DOHH2 (cell line): ENCODE data around the gene TRIM6.

Source experiments
- H3F3A ChIP-seq: fragments of 200-600 bp; sonication (generic), shearing (Covaris generic); 2 replicates; pipeline ENCODE4 v1.6.0; 2016; ENCODE audit warnings: antibody characterized with exemption, mild to moderate bottlenecking; ENCODE audit not compliant: control insufficient read depth, insufficient read depth
- H3K27ac ChIP-seq: fragments of 200-600 bp; sonication (generic); 2 replicates; pipeline ENCODE4 v1.5.1; 2014; ENCODE audit warnings: low read depth, mild to moderate bottlenecking, low read length, moderate library complexity
- H3K27me3 ChIP-seq: fragments of 200-600 bp; sonication (generic); 2 replicates; pipeline ENCODE4 v1.6.1; 2014; ENCODE audit warnings: mild to moderate bottlenecking, low read length, mixed read lengths; ENCODE audit not compliant: control insufficient read depth
- H3K36me3 ChIP-seq: fragments of 200-600 bp; sonication (generic); 2 replicates; pipeline ENCODE4 v1.6.1; 2014; ENCODE audit warnings: mild to moderate bottlenecking, low read length, moderate library complexity, mixed read lengths; ENCODE audit not compliant: control insufficient read depth
- H3K4me1 ChIP-seq: fragments of 200-600 bp; sonication (generic); 2 replicates; pipeline ENCODE4 v1.6.1; 2014; ENCODE audit warnings: mild to moderate bottlenecking, low read length, mixed read lengths; ENCODE audit not compliant: control insufficient read depth
- H3K4me2 ChIP-seq: fragments of 200-600 bp; sonication (generic); 2 replicates; pipeline ENCODE4 v1.6.0; 2014; ENCODE audit warnings: mild to moderate bottlenecking, low read length, moderate library complexity
- H3K4me3 ChIP-seq: fragments of 200-600 bp; sonication (generic); 2 replicates; pipeline ENCODE4 v1.5.1; 2014; ENCODE audit warnings: mild to moderate bottlenecking, low read length, mixed read lengths
- H3K79me2 ChIP-seq: fragments of 200-600 bp; sonication (generic); 2 replicates; pipeline ENCODE4 v1.6.1; 2014; ENCODE audit warnings: mild to moderate bottlenecking, low read length, mixed read lengths; ENCODE audit not compliant: control insufficient read depth
- H3K9me2 ChIP-seq: fragments of 200-600 bp; sonication (generic); replicated peaks from 2 replicates; pipeline ENCODE4 v1.6.1; 2014; ENCODE audit warnings: mild to moderate bottlenecking, low read length, mixed read lengths; ENCODE audit not compliant: control insufficient read depth
- H3K9me3 ChIP-seq: fragments of 200-600 bp; sonication (generic); 2 replicates; pipeline ENCODE4 v1.6.1; 2014; ENCODE audit warnings: antibody characterized with exemption, low read length, mixed read lengths; ENCODE audit not compliant: control insufficient read depth, insufficient read depth
- H4K20me1 ChIP-seq: fragments of 200-600 bp; sonication (generic); 2 replicates; pipeline ENCODE4 v1.6.0; 2014; ENCODE audit warnings: low read depth, mild to moderate bottlenecking, antibody characterized with exemption, low read length, moderate library complexity; ENCODE audit not compliant: control insufficient read depth, insufficient read depth
- CTCF ChIP-seq: fragments of 200-600 bp; sonication (generic); IDR thresholded peaks from one replicate; pipeline ENCODE4 v1.5.1; 2014; ENCODE audit warnings: antibody characterized with exemption, mild to moderate bottlenecking, low read depth, low read length; ENCODE audit not compliant: poor library complexity, severe bottlenecking
- EZH2phosphoT487 ChIP-seq: fragments of 200-600 bp; sonication (generic); IDR thresholded peaks from 2 replicates; pipeline ENCODE4 v1.6.1; 2017; ENCODE audit warnings: borderline replicate concordance, mild to moderate bottlenecking, antibody characterized with exemption, low read length, moderate library complexity, mixed read lengths

The TRIM6 gene

GRCh38 chr11:5596607-5597201 is at the start of gene TRIM6:
TRIM6 (plus strand) TSS chr11:5596637; CDS start chr11:5596898, 261 bp downstream.
- peak within 1 kb of the TSS; percentile 62 for H3K4me2 ChIP-seq
- H3K79me2 ChIP-seq, result no peaks in the 10 kb centered on the region
- H3K9me2 ChIP-seq, result no peaks in the 10 kb centered on the region
- H3K4me1 ChIP-seq, result 0 out of 2 replicates have a peak, but pooled peaks cover 2% of the 10 kb centered on the region
- H3K27me3 ChIP-seq, result no peaks in the 10 kb centered on the region
- H3F3A ChIP-seq, result no peaks in the 10 kb centered on the region
- no peaks in the 10 kb centered on the region for H3K9me3 ChIP-seq
- TF ChIP-seq CTCF (no peak), EZH2phosphoT487 (no peak)
- peak within 1 kb of the TSS; percentile 66 for H3K4me3 ChIP-seq
- no peaks in the 10 kb centered on the region for H3K36me3 ChIP-seq
- no peak within 1 kb of the TSS for H3K27ac ChIP-seq
- H4K20me1 ChIP-seq, result no peaks in the 10 kb centered on the region

- Histone ChIP-seq H3K4me1 (no peaks in the 10 kb centered on the region), H3F3A (no peaks in the 10 kb centered on the region), H4K20me1 (no peaks in the 10 kb centered on the region), H3K9me2 (no peaks in the 10 kb centered on the region), H3K4me2 (no peak overlapping the region), H3K27ac (no peak overlapping the region), H3K36me3 (no peaks in the 10 kb centered on the region), H3K9me3 (no peaks in the 10 kb centered on the region), H3K79me2 (no peaks in the 10 kb centered on the region), H3K4me3 (no peak overlapping the region), H3K27me3 (no peaks in the 10 kb centered on the region)
- TF ChIP-seq CTCF (no peak), EZH2phosphoT487 (no peak)
These were observed 48.5 kb upstream of the TRIM6 start for GRCh38 chr11:5547982-5548381.

GRCh38 chr11:5548440-5548839 is 48.0 kb upstream of the TRIM6 start, which contains the start of gene OR52H1:
OR52H1 (minus strand) TSS chr11:5548540; CDS start chr11:5545505, 3,035 bp downstream.
- H3F3A ChIP-seq, result no peaks in the 10 kb centered on the region
- H4K20me1 ChIP-seq, result no peaks in the 10 kb centered on the region
- no peaks in the 10 kb centered on the region for H3K79me2 ChIP-seq
- no peaks in the 10 kb centered on the region for H3K27me3 ChIP-seq
- no peak within 1 kb of the TSS for H3K4me3 ChIP-seq
- TF ChIP-seq CTCF (no peak), EZH2phosphoT487 (no peak)
- H3K36me3 ChIP-seq, result no peaks in the 10 kb centered on the region
- H3K4me1 ChIP-seq, result no peaks in the 10 kb centered on the region
- H3K9me3 ChIP-seq, result no peaks in the 10 kb centered on the region
- no peak within 1 kb of the TSS for H3K27ac ChIP-seq
- H3K4me2 ChIP-seq, result no peak within 1 kb of the TSS
- H3K9me2 ChIP-seq, result no peaks in the 10 kb centered on the region
